ENCODE results near the gene ADRM1. TPM values are rescaled to one million over a fixed set of nuclear protein-coding genes. Genes with fewer than 3 reads are reported as not detected.

The ADRM1 gene
- total RNA-seq, 2 donors from 2014 or later: 70.5 to 109 TPM

DNA sequence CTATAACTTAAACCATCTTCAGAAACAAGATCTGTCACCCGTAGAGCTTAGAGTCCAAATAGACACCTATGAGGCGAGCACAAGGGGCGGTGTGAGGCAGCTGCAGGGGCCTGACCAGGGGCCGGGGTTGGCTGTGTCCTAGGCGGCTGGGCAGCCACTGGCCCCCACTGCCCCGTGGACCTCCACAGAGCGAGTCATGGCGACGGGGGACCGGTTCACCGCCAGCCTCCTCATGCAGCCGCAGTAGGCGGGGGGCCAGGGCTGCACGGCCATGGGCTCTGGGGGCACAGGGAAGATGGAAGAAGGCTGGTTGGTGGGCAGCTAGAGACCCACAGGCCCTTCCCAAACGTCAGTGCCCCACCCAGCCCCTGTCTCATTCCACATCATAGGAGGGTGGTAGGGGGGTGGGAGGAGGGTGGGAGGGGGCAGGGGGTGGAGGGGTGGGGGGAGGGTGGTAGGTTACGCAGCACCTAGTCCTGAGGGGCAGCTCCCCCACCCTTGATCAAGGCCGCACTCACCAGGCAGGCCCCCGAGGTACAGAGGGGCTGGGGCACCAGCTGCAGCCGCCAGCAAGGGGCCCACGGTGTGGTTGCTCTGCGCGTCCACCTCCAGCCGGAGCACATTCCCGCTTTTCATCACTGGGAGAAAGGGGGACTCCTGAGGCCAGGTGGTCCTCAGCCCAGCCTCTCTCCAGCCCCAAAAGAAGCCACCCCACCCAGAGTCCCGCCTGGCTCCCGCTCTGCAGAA, 6.6 kb downstream of the ADRM1 start:
- Histone ChIP-seq H3K27ac (no peak overlapping the region), H3K36me3 (peaks cover 26% of the 10 kb centered on the region), H3K27me3 (no peaks in the 10 kb centered on the region), H3K4me3 (no peak overlapping the region), H3K4me1 (peaks cover 13% of the 10 kb centered on the region), H3K9ac (ENCODE audit: low read depth in 2 of 2, low read length in 2 of 2) (no peak overlapping the region), H3K9me3 (no peaks in the 10 kb centered on the region)
- no peak for DNase-seq
- intact Hi-C loops (cut with DNase I): loop anchor here (10.0 kb wide), 1 partner anchor 185 kb away; no protein-coding TSS in a partner anchor
- TF ChIP-seq, protein P1, sequence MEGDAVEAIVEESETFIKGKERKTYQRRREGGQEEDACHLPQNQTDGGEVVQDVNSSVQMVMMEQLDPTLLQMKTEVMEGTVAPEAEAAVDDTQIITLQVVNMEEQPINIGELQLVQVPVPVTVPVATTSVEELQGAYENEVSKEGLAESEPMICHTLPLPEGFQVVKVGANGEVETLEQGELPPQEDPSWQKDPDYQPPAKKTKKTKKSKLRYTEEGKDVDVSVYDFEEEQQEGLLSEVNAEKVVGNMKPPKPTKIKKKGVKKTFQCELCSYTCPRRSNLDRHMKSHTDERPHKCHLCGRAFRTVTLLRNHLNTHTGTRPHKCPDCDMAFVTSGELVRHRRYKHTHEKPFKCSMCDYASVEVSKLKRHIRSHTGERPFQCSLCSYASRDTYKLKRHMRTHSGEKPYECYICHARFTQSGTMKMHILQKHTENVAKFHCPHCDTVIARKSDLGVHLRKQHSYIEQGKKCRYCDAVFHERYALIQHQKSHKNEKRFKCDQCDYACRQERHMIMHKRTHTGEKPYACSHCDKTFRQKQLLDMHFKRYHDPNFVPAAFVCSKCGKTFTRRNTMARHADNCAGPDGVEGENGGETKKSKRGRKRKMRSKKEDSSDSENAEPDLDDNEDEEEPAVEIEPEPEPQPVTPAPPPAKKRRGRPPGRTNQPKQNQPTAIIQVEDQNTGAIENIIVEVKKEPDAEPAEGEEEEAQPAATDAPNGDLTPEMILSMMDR (IDR thresholded peaks at IDR 0.05): no peak

DNA sequence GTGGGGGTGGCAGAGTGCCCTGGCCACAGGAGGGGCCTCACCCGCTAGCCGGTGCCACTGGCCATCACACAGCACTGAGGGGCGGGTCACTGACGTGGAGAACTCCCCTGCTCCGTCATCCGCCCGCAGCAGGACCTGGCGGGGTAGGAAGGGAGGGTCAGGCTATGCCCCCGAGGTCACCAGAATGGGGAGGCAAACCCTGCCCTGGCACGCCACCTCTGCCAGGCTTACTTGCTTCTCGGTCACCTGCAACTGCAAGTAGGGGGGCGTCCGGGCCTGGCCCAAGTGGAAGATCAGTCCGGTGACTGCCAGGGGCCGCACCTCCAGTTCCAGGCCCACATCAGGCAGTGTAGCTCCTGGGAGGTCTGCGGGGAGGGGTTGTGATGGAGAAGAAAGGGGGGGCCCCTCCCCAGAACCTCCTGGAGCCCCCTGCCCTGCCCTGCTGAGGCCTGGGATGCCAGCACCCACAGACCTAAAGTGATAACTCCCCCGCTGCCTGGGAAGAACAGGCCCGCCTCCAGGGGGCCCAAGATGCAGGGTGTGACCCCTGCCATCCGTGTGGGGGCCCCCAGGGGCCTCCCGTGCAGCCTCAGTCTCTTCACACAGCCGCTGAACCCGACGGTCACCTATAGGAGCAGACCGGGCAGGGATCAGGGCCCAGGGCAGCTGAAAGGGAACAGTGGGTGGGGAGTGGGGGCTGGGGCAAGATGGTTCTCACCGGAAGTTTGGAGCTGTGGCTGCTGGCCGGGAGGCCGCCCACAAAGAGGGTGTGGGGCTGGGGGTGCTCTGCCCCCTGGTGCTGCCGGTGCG, 7.4 kb downstream of the ADRM1 start:
- peaks cover 5% of the 10 kb centered on the region for H3K4me1 ChIP-seq
- H3K4me3 ChIP-seq: no peak overlapping the region
- H3K9ac ChIP-seq (ENCODE audit: low read depth in 2 of 2, low read length in 2 of 2): no peak overlapping the region
- H3K27me3 ChIP-seq: no peaks in the 10 kb centered on the region
- peaks cover 26% of the 10 kb centered on the region for H3K36me3 ChIP-seq
- intact Hi-C loops (cut with DNase I): loop anchor here (10.0 kb wide), 1 partner anchor 185 kb away; no protein-coding TSS in a partner anchor
- DNase-seq: no peak
- no peaks in the 10 kb centered on the region for H3K9me3 ChIP-seq
- no peak overlapping the region for H3K27ac ChIP-seq
- TF ChIP-seq, protein P1 (IDR thresholded peaks at IDR 0.05): no peak

DNA sequence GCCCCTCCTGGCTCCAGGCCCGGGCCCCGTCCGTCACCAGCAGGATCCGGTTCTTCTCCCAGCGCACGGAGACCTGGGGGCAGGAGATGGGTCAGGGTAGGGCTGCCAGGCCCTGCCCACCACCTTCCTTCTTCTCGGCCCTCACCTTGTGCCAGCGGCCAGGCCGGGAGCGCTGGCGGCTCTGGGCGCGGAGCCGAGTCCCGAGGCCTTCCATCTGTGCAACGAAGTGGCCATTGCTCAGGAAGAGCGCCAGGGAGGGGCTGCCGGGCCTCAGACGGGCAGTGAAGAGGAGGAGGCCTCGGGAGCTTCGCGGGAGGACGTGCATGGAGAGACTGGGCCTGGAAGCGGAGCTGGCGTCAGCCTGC, 7.9 kb downstream of the ADRM1 start:
- Histone ChIP-seq H3K4me3 (no peak overlapping the region), H3K9ac (ENCODE audit: low read depth in 2 of 2, low read length in 2 of 2) (no peak overlapping the region), H3K4me1 (no peaks in the 10 kb centered on the region), H3K27ac (no peak overlapping the region), H3K9me3 (no peaks in the 10 kb centered on the region), H3K36me3 (peaks cover 26% of the 10 kb centered on the region), H3K27me3 (no peaks in the 10 kb centered on the region)
- DNase-seq: no peak
- TF ChIP-seq, protein P1 (IDR thresholded peaks at IDR 0.05): no peak
- intact Hi-C loops (cut with DNase I): no loop called here

DNA sequence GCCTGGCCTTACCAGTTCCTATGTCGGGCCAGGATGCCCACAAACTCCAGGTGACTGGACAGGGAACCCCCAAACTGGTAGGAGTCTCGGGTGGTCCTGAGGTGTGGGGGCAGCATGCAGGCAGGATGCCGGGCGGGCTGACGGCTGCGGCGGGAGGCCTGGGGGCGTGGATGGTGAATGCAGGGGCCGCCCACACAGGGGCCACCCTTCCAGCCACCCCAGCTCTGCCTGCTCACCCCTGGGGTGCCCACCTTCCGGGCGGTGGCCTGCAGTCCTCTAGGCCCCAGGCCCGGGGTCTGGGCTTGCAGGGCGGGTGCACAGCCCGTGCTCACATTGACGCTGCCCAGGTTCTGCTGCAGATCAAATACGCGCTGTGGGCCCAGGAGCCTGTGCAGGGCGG, 8.4 kb downstream of the ADRM1 start:
- no peak overlapping the region for H3K4me3 ChIP-seq
- DNase-seq: no peak
- intact Hi-C loops (cut with DNase I): no loop called here
- H3K9me3 ChIP-seq: no peaks in the 10 kb centered on the region
- TF ChIP-seq, protein P1 (IDR thresholded peaks at IDR 0.05): no peak
- H3K27ac ChIP-seq: no peak overlapping the region
- peaks cover 25% of the 10 kb centered on the region for H3K36me3 ChIP-seq
- no peak overlapping the region for H3K9ac ChIP-seq (ENCODE audit: low read depth in 2 of 2, low read length in 2 of 2)
- H3K27me3 ChIP-seq: no peaks in the 10 kb centered on the region
- no peaks in the 10 kb centered on the region for H3K4me1 ChIP-seq

DNA sequence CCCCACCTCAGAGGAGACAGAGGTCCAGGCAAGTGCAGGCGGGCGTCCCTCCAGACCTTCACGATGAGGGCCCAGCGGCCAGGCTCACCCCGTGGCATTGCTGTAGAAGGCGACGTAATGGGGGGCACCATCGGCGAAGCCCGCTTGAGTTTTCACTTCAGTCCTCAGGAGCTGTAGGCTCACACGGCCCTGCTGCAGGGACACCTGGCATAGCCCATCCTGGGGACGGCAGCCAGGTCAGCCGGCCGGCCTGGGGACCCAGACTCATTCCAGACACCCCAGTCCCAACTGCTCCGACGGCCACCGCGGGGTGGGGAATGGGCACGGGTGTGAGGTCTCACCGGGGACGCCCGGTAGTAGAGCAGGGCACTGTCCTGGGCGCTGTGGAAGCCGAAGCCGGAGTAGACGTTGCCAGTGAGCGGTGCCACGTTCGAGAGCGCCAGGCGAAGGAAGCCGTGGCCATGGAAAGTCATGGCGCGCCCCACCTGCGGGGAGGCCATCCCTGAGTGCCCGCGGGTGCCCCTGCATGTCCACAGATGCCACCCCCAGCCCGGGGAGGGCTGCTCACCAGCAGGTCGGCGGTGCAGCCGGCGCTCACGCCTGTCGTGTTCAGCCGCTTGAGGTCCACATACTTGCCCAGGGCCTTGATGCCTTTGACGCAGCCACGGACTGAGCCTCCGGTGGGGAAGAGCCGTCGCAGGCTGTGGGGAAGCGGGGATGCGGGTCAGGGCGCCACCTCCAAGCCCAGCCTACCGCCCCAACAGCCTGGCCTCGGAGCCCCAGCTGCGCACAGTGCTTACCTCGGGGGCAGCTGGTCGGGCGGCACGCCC, 9.2 kb downstream of the ADRM1 start:
- no peaks in the 10 kb centered on the region for H3K9me3 ChIP-seq
- TF ChIP-seq, protein P1 (IDR thresholded peaks at IDR 0.05): no peak
- no peak for DNase-seq
- intact Hi-C loops (cut with DNase I): no loop called here
- H3K36me3 ChIP-seq: peaks cover 16% of the 10 kb centered on the region
- H3K4me3 ChIP-seq: no peak overlapping the region
- no peaks in the 10 kb centered on the region for H3K27me3 ChIP-seq
- H3K4me1 ChIP-seq: no peaks in the 10 kb centered on the region
- H3K9ac ChIP-seq (ENCODE audit: low read depth in 2 of 2, low read length in 2 of 2): no peak overlapping the region
- no peak overlapping the region for H3K27ac ChIP-seq

Measured in colonic mucosa (tissue), 4 donors.